Activated CD8-positive, alpha-beta memory T cell treated with anti-CD3 and anti-CD28 coated beads for 24 hours (primary cell): ENCODE data around the gene PIAS1.
"Not testable (repeated sequence)": the region's sequence is repeated elsewhere in the genome, so short reads cannot be mapped to it uniquely, and the experiment has no call there.

Source experiments
- DNase-seq: peaks from one replicate; pipeline ENCODE4 v3.0.0-alpha.2; 2020

The PIAS1 gene

GRCh38 chr15:68038246-68038645 lies 15.9 kb upstream of the PIAS1 start:
- DNase-seq = no peak

- no peak for DNase-seq
Measured at GRCh38 chr15:68040144-68040543, 14.0 kb upstream of the PIAS1 start.

- no peak for DNase-seq
Measured at GRCh38 chr15:68042156-68042854, 11.8 kb upstream of the PIAS1 start.

- no peak for DNase-seq
Measured at GRCh38 chr15:68042855-68043222, 11.3 kb upstream of the PIAS1 start.

- DNase-seq = no peak
Measured at GRCh38 chr15:68045289-68046265, 8.5 kb upstream of the PIAS1 start.

GRCh38 chr15:68047826-68048225 lies 6.3 kb upstream of the PIAS1 start:
- DNase-seq = no peak

- DNase-seq = no peak
Measured at GRCh38 chr15:68051109-68051508, 3.0 kb upstream of the PIAS1 start.

GRCh38 chr15:68051907-68052306 lies 2.2 kb upstream of the PIAS1 start:
- no peak for DNase-seq

GRCh38 chr15:68052431-68052830 lies 1.7 kb upstream of the PIAS1 start:
- DNase-seq = no peak

GRCh38 chr15:68053001-68053400 lies 1.1 kb upstream of the PIAS1 start:
- no peak for DNase-seq

- peak; percentile 78 for DNase-seq
Measured at GRCh38 chr15:68054628-68055223, 611 bp downstream of the PIAS1 start.

GRCh38 chr15:68055224-68055705 lies 1.1 kb downstream of the PIAS1 start:
- peak; percentile 74 for DNase-seq

GRCh38 chr15:68056097-68056865 lies 2.2 kb downstream of the PIAS1 start:
- DNase-seq = no peak

- DNase-seq = no peak
Measured at GRCh38 chr15:68057034-68057433, 2.9 kb downstream of the PIAS1 start.

GRCh38 chr15:68057758-68058157 lies 3.6 kb downstream of the PIAS1 start:
- no peak for DNase-seq

GRCh38 chr15:68058970-68059369 lies 4.9 kb downstream of the PIAS1 start:
- not testable (repeated sequence) for DNase-seq

- no peak for DNase-seq
Measured at GRCh38 chr15:68059630-68060029, 5.5 kb downstream of the PIAS1 start.

GRCh38 chr15:68061171-68061570 lies 7.1 kb downstream of the PIAS1 start:
- DNase-seq = no peak

GRCh38 chr15:68061602-68062001 lies 7.5 kb downstream of the PIAS1 start:
- no peak for DNase-seq

- no peak for DNase-seq
Measured at GRCh38 chr15:68062214-68062613, 8.1 kb downstream of the PIAS1 start.

GRCh38 chr15:68062946-68063465 lies 8.9 kb downstream of the PIAS1 start:
- DNase-seq = no peak

GRCh38 chr15:68063606-68064005 lies 9.5 kb downstream of the PIAS1 start:
- DNase-seq = no peak
